Measurements from ENCODE around the gene CFAP58.

DNA sequence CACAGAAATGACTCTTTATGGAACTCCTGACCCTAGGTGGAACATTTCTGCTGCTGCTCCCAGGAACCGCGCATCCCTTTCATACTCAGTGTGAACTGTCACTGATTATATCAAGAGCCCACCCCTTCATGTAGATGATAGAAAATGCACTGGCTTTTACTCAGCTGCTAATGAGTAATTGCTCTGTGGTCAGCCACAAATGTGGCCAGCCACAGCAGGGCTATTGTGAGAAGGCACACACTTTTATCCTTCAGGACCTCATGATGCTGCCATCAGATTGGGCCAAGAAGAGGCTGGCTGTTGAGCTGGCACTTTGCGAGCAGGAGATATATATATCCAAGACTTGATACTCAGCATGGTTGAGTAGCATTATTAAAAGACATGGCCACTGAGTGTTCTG lies 124.7 kb downstream of the CFAP58 start:
- no peak for TF ChIP-seq POLR2A (IDR thresholded peaks at IDR 0.05)
- TF ChIP-seq, protein P1, sequence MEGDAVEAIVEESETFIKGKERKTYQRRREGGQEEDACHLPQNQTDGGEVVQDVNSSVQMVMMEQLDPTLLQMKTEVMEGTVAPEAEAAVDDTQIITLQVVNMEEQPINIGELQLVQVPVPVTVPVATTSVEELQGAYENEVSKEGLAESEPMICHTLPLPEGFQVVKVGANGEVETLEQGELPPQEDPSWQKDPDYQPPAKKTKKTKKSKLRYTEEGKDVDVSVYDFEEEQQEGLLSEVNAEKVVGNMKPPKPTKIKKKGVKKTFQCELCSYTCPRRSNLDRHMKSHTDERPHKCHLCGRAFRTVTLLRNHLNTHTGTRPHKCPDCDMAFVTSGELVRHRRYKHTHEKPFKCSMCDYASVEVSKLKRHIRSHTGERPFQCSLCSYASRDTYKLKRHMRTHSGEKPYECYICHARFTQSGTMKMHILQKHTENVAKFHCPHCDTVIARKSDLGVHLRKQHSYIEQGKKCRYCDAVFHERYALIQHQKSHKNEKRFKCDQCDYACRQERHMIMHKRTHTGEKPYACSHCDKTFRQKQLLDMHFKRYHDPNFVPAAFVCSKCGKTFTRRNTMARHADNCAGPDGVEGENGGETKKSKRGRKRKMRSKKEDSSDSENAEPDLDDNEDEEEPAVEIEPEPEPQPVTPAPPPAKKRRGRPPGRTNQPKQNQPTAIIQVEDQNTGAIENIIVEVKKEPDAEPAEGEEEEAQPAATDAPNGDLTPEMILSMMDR (IDR thresholded peaks at IDR 0.05 in 4 of 5, conservative IDR thresholded peaks at IDR 0.05 in 1 of 5) = no peak
